Thyroid gland (tissue), 4 donors: ENCODE data around the gene MCUR1.

Experiments
- CTCF ChIP-seq, 6 experiments: fragments of 200-600 bp in 3 of 6; fragments of 450-650 bp in 3 of 6; sonication (generic) in 3 of 6; IDR thresholded peaks; one replicate each; pipeline ENCODE4 v1.5.1; 2016 to 2019; ENCODE audit warnings: antibody characterized with exemption in 6 of 6, mild to moderate bottlenecking in 2 of 6, inconsistent platforms in 1 of 6, moderate library complexity in 1 of 6
- POLR2A ChIP-seq, 2 donors: fragments of 450-650 bp; IDR thresholded peaks; one replicate each; pipeline ENCODE4 v1.6.1; 2017; ENCODE audit warnings: antibody characterized with exemption in 2 of 2, mild to moderate bottlenecking in 2 of 2, moderate library complexity in 1 of 2

GRCh38 chr6:13847326-13848050 is 33.1 kb upstream of the MCUR1 start:
- TF ChIP-seq CTCF (IDR thresholded peaks at IDR 0.05) = no peak
- no peak for TF ChIP-seq POLR2A (IDR thresholded peaks at IDR 0.05)
